SK-N-SH treated with all-trans-retinoic acid at 6 μM for 48 hours (cell line): ENCODE data around the gene SORCS3.

Source experiments
- BACH2 ChIP-seq: fragments of 250-450 bp; sonication (Bioruptor Pico); IDR thresholded peaks from 2 replicates; pipeline ENCODE4 v1.9.0; 2021; ENCODE audit warnings: mild to moderate bottlenecking, borderline replicate concordance
- ESRRG ChIP-seq: fragments of 250-450 bp; sonication (Bioruptor Pico); IDR thresholded peaks from 2 replicates; pipeline ENCODE4 v1.6.1; 2021; ENCODE audit warnings: mild to moderate bottlenecking
- OSR1 ChIP-seq: fragments of 250-450 bp; sonication (Bioruptor Pico); IDR thresholded peaks from 2 replicates; pipeline ENCODE4 v1.8.0; 2022; ENCODE audit warnings: moderate library complexity, mild to moderate bottlenecking, inconsistent platforms
- PPARA ChIP-seq: fragments of 250-450 bp; sonication (Bioruptor Pico); IDR thresholded peaks from 2 replicates; pipeline ENCODE4 v1.5.0; 2020; ENCODE audit warnings: mild to moderate bottlenecking, borderline replicate concordance
- RARB ChIP-seq: fragments of 250-450 bp; sonication (Bioruptor Pico); IDR thresholded peaks from 2 replicates; pipeline ENCODE4 v1.8.0; 2021; ENCODE audit warnings: mild to moderate bottlenecking, moderate library complexity
- TCF4 ChIP-seq: fragments of 250-450 bp; sonication (Bioruptor Pico); IDR thresholded peaks from 2 replicates; pipeline ENCODE4 v1.8.0; 2021; ENCODE audit warnings: mild to moderate bottlenecking, moderate library complexity, borderline replicate concordance
- TOX ChIP-seq: fragments of 250-450 bp; sonication (Bioruptor Pico); IDR thresholded peaks from 2 replicates; pipeline ENCODE4 v1.8.0; 2021; ENCODE audit warnings: mild to moderate bottlenecking, moderate library complexity, borderline replicate concordance
- ZC3H10 ChIP-seq: fragments of 250-450 bp; sonication (Bioruptor Pico); IDR thresholded peaks from 2 replicates; pipeline ENCODE4 v1.5.1; 2021; ENCODE audit warnings: mild to moderate bottlenecking, moderate library complexity
- ZFP3 ChIP-seq: fragments of 250-450 bp; sonication (Bioruptor Pico); IDR thresholded peaks from 2 replicates; pipeline ENCODE4 v1.5.0; 2020; ENCODE audit warnings: mild to moderate bottlenecking, moderate library complexity
- ZFP30 ChIP-seq: fragments of 450-650 bp; formaldehyde crosslinking; IDR thresholded peaks from 2 replicates; pipeline ENCODE4 v1.5.0; 2022; ENCODE audit warnings: mild to moderate bottlenecking, moderate library complexity
- ZNF70 ChIP-seq: fragments of 450-650 bp; formaldehyde crosslinking; IDR thresholded peaks from 2 replicates; pipeline ENCODE4 v1.5.0; 2020; ENCODE audit warnings: mild to moderate bottlenecking, moderate library complexity
- ZNF8 ChIP-seq: fragments of 450-650 bp; formaldehyde crosslinking; IDR thresholded peaks from 2 replicates; pipeline ENCODE4 v1.5.0; 2020; ENCODE audit warnings: mild to moderate bottlenecking, moderate library complexity
- TF ChIP-seq, protein P1 (sequence below): fragments of 250-450 bp; sonication (Bioruptor Pico); IDR thresholded peaks from 2 replicates; pipeline ENCODE4 v1.8.0; 2020; ENCODE audit warnings: mild to moderate bottlenecking, moderate library complexity, borderline replicate concordance
- TF ChIP-seq, protein P2 (sequence below): fragments of 250-450 bp; sonication (Bioruptor Pico); IDR thresholded peaks from 2 replicates; pipeline ENCODE4 v1.5.1; 2020; ENCODE audit warnings: low read depth, mild to moderate bottlenecking, moderate library complexity

DNA sequence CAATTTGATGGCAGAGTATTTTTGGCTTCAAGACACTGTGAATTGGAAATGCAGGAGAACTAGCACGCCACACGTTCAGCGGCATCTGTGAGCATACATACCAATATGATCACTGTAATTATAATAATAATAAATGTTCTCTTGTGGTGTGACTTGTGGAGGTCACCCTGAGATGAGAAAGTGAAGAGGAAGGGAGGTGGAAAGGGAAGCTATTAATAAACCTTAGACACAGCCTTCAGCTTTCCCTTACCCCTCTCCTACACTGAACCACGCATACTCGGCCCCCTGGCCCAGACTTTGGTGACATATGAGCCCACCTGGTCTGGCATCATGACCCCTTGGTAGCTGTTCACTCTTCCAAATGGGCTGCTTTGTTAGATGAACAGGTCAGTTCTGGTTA, 139.1 kb downstream of the SORCS3 start:
- TF ChIP-seq BACH2 (CRISPR knock-in tag) (no peak), ZFP30 (CRISPR knock-in tag) (no peak), TOX (CRISPR knock-in tag) (no peak), TCF4 (CRISPR knock-in tag) (no peak), RARB (no peak), ZNF8 (CRISPR knock-in tag) (no peak), OSR1 (CRISPR knock-in tag) (no peak), ZC3H10 (CRISPR knock-in tag) (no peak), ESRRG (no peak), PPARA (CRISPR knock-in tag) (no peak), ZNF70 (no peak), ZFP3 (CRISPR knock-in tag) (no peak)
- TF ChIP-seq, protein P1, sequence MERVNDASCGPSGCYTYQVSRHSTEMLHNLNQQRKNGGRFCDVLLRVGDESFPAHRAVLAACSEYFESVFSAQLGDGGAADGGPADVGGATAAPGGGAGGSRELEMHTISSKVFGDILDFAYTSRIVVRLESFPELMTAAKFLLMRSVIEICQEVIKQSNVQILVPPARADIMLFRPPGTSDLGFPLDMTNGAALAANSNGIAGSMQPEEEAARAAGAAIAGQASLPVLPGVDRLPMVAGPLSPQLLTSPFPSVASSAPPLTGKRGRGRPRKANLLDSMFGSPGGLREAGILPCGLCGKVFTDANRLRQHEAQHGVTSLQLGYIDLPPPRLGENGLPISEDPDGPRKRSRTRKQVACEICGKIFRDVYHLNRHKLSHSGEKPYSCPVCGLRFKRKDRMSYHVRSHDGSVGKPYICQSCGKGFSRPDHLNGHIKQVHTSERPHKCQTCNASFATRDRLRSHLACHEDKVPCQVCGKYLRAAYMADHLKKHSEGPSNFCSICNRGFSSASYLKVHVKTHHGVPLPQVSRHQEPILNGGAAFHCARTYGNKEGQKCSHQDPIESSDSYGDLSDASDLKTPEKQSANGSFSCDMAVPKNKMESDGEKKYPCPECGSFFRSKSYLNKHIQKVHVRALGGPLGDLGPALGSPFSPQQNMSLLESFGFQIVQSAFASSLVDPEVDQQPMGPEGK, result no peak
- TF ChIP-seq, protein P2, sequence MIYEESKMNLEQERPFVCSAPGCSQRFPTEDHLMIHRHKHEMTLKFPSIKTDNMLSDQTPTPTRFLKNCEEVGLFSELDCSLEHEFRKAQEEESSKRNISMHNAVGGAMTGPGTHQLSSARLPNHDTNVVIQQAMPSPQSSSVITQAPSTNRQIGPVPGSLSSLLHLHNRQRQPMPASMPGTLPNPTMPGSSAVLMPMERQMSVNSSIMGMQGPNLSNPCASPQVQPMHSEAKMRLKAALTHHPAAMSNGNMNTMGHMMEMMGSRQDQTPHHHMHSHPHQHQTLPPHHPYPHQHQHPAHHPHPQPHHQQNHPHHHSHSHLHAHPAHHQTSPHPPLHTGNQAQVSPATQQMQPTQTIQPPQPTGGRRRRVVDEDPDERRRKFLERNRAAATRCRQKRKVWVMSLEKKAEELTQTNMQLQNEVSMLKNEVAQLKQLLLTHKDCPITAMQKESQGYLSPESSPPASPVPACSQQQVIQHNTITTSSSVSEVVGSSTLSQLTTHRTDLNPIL (CRISPR knock-in tag), result no peak
